ENCODE measurements around the gene EVPLL. TPM values are rescaled to one million over a fixed set of nuclear protein-coding genes. Genes with fewer than 3 reads are reported as not detected.
"Not testable (repeated sequence)": the region's sequence is repeated elsewhere in the genome, so short reads cannot be mapped to it uniquely, and the experiment has no call there.

Gene EVPLL
- total RNA-seq, 2 donors from 2014 or later: not detected

DNA sequence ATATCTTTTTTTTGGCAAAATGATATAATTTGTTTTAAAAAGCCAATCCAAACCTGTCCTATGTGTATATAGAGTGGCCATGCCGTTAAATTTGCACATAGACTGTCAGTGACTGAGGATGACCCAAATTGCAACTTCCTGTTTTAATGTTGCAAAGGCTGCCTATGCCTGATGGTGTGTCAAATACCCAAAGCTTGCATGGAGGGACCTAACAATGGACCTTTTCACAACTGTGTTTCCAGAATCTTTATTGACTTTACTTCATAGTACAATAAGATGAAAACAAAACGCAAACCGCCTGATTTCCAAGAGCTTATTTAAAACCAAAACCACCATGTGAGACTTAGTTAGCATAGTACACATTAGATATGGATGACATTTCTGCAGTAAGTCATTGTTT, 31.3 kb downstream of the EVPLL start:
- intact Hi-C loops (cut with DNase I); H3K4me3 ChIP-seq; H3K4me1 ChIP-seq; ATAC-seq; H3K27ac ChIP-seq; H3K9me3 ChIP-seq; H3K36me3 ChIP-seq (replicated peaks in 1 of 2; ENCODE audit: insufficient read depth in 1 of 2, low read depth in 2 of 2); H3K27me3 ChIP-seq; DNase-seq: not testable (repeated sequence)
- 22 to 30% methylated on average over 3 of the region's 3 CpGs for WGBS, 2 donors

DNA sequence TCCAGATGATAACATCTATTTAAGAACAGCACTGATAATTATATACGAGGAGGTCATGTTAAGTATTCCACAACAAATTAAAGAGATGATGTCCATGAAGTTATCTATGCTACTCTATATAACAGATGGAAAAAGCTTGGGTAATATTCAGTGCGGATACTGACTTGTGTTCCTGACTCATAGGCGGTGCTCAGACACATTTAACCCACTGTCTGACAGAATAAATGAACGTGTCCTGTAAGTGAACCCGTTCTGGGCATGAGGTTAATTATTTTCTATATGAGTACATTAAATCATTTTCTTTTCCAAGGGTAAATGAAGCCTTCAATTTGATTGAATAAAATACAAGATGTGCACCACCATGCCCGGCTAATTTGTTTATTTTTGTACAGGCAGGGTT, 31.7 kb downstream of the EVPLL start:
- H3K4me1 ChIP-seq; H3K4me3 ChIP-seq; DNase-seq; H3K27me3 ChIP-seq; intact Hi-C loops (cut with DNase I); H3K36me3 ChIP-seq (replicated peaks in 1 of 2; ENCODE audit: insufficient read depth in 1 of 2, low read depth in 2 of 2); H3K9me3 ChIP-seq; H3K27ac ChIP-seq; ATAC-seq: not testable (repeated sequence)
- WGBS, 2 donors: 22 to 28% methylated on average over 6 of the region's 6 CpGs

DNA sequence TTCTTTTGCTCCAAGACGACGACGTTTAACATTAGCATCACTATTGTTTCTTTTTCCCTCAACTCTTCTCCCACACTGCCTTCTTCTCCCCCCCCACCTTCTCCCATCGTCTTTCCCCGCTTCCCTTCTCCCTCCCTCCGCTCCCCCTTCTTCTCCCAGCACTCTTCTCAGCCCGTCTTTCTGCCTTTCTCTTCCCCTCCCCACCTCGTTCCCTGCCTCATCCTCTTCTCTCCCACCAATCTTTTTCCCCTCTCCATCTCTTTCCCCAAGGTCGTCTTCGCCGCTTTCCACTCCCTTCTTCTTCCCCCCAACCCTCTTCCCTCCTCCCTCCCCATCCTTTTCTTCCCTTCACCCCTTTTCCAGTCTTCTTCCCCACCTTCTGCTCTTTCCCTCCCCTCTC, 33.2 kb downstream of the EVPLL start:
- H3K4me1 ChIP-seq; H3K4me3 ChIP-seq; H3K36me3 ChIP-seq (replicated peaks in 1 of 2; ENCODE audit: insufficient read depth in 1 of 2, low read depth in 2 of 2); intact Hi-C loops (cut with DNase I); H3K27ac ChIP-seq; H3K9me3 ChIP-seq; ATAC-seq; H3K27me3 ChIP-seq; DNase-seq: not testable (repeated sequence)
- 27% methylated on average over 8 to 11 of the region's 11 CpGs for WGBS, 2 donors

DNA sequence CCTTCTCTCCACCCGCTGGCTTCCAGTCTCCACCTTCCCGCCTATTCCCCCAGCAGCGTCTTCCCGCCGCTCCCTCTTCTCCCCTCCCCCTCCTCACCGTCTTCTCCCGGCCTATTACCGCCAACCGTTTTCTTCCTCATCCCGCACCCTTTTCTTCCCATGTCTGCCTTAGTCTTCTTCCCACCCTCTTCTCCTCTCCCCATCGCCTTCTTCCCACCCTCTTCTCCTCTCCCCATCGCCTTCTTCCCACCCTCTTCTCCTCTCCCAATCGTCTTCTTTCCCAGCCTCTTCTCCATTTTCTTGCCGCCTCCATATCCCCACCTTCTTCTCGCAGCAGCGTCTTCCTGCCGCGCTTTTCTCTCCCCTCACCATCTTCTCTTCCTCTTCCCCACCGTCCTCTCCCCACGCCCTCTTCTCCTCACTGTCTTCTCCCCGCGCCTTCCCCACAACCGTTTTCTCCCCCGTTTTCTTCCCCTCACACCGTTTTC, 33.8 kb downstream of the EVPLL start:
- H3K9me3 ChIP-seq; H3K4me3 ChIP-seq; intact Hi-C loops (cut with DNase I); H3K4me1 ChIP-seq; H3K36me3 ChIP-seq (replicated peaks in 1 of 2; ENCODE audit: insufficient read depth in 1 of 2, low read depth in 2 of 2); H3K27me3 ChIP-seq: not testable (repeated sequence)
- ATAC-seq (peak; percentile 12), DNase-seq (peak in 1 of 4 donors; percentile 4)
- peak in 1 of 3 donors; percentile 17 for TF ChIP-seq POLR2A (IDR thresholded peaks at IDR 0.05)
- H3K27ac ChIP-seq: peak overlapping the region in 1 of 4 donors; percentile 29
- 0 to 2% methylated on average over 24 to 25 of the region's 25 CpGs for WGBS, 2 donors

DNA sequence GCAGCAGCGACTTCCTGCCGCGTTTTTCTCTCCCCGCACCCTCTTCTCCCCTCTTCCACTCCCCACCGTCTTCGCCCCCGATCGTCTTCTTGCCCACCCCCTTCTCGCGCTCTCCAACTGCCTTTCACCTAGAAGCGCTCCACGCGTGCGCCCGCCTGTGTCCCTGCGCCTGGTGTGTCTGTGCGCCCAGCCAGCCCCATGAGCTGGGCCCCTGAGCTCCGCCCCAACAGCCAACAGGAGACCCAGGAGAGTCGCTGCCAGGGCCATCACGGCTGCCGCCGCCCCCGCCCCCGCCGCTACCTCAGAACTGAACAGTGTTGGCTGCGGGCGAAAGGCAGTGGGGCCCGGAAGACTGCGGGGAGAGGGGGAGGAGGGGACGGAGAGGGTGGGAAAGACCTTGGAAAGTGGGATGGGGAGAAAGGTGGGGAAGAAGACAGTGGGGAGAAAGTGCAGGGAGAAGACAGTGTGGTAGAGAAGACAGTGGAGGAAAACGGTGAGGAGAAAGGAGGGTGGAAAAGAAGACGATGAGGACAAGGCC, 34.5 kb downstream of the EVPLL start:
- H3K36me3 ChIP-seq (replicated peaks in 1 of 2; ENCODE audit: insufficient read depth in 1 of 2, low read depth in 2 of 2); DNase-seq; H3K27ac ChIP-seq; H3K27me3 ChIP-seq; H3K9me3 ChIP-seq; intact Hi-C loops (cut with DNase I); H3K4me3 ChIP-seq; H3K4me1 ChIP-seq: not testable (repeated sequence)
- WGBS, 2 donors: no CpG with 5 or more reads among the region's 32 CpGs
- peak; percentile 69 for ATAC-seq

DNA sequence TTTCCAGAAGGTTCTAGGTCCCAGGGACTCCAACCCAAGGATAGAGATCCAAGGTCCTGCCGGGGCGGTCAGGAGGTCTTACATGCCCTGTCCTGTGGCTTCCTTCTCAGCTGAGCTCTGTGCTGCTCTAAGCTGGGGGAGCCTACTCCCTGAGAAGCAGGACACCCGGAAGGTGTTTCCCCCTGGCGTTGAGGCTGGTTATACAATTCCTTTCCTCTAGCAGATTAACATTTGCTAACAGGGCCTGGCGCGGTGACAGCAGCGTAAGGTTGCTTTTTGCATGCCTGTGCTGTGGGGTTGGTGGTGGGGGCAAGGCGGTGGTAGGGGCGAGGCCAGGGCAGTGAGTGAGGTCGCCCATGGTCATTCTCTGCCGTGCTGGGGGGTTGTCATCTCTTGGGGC, 43.9 kb downstream of the EVPLL start:
- H3K27ac ChIP-seq; H3K9me3 ChIP-seq; ATAC-seq; intact Hi-C loops (cut with DNase I); H3K27me3 ChIP-seq; H3K4me3 ChIP-seq; H3K36me3 ChIP-seq (replicated peaks in 1 of 2; ENCODE audit: insufficient read depth in 1 of 2, low read depth in 2 of 2); H3K4me1 ChIP-seq: not testable (repeated sequence)
- 49 to 82% methylated on average over 3 to 5 of the region's 11 CpGs for WGBS, 2 donors
- peak in 1 of 4 donors; percentile 6 for DNase-seq

DNA sequence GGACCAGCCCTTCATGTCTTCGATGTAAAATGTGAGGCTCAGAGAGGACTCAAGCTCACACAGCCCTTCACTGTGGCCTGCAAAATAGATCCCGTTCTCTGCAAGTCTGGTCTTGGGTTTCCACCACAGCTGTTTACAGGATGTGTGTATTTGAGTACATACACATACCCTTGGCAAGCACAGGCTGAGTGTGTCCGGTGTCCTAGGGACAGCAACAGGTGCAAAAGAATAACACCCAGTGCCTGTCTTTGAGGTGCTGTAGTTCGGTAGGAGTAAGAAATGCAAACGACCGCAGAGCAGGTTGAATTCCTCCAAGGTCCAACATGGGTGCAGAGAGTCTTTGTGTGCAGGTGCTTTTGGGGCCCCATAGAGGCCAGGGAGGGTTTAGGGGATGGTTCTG, 44.9 kb downstream of the EVPLL start:
- intact Hi-C loops (cut with DNase I); H3K4me1 ChIP-seq; H3K27me3 ChIP-seq; ATAC-seq; DNase-seq; H3K36me3 ChIP-seq (replicated peaks in 1 of 2; ENCODE audit: insufficient read depth in 1 of 2, low read depth in 2 of 2); H3K27ac ChIP-seq; H3K9me3 ChIP-seq; H3K4me3 ChIP-seq: not testable (repeated sequence)
- WGBS, 2 donors: 20 to 55% methylated on average over 2 to 4 of the region's 6 CpGs

DNA sequence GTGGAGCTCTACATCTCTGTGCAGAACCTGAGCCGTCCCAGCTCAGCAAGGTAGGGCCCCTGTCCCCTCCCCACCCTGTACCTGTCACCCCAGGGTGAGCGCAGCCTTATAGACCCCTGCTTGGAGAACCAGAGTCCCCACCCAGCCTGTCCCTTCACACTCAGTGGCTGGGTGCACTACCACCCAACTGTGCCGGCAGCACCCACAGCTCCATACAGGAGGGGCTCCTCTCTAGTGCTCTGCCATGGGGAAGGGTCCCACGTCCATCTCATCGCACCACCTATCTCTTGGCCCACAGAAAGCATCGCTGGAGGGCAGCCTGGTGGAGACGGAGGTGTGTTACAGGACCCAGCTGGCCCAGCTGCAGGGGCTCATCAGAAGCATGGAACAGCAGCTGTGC, 45.4 kb downstream of the EVPLL start:
- DNase-seq; intact Hi-C loops (cut with DNase I); H3K27ac ChIP-seq; H3K9me3 ChIP-seq; H3K4me3 ChIP-seq; ATAC-seq; H3K4me1 ChIP-seq; H3K27me3 ChIP-seq; H3K36me3 ChIP-seq (replicated peaks in 1 of 2; ENCODE audit: insufficient read depth in 1 of 2, low read depth in 2 of 2): not testable (repeated sequence)
- 88% methylated on average over 1 of the region's 7 CpGs; no CpG with 5 or more reads in 1 of the 2 donors for WGBS, 2 donors

DNA sequence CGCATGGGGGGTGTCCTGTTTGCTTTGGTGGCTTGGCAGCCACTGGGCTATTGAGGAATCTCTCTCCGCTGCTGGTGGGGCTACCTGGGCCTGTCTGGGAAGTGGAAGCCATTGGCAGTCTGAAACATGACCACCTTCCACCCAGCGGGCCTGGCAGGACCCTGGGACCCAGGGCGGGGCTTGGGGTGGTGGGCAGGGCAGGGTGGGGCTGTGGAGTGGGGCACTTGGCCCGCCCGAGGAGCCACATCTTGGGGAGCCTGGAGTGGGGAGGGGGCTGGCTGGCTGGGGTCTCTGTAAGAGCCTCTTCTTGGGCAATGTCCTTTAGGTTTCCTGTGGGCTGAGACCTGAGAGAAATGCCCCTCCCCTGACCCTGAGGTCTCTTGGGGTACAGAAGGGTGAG, 48.0 kb downstream of the EVPLL start:
- H3K27ac ChIP-seq; H3K27me3 ChIP-seq; H3K9me3 ChIP-seq; H3K4me3 ChIP-seq; ATAC-seq; DNase-seq; H3K36me3 ChIP-seq (replicated peaks in 1 of 2; ENCODE audit: insufficient read depth in 1 of 2, low read depth in 2 of 2); H3K4me1 ChIP-seq; intact Hi-C loops (cut with DNase I): not testable (repeated sequence)
- no CpG with 5 or more reads among the region's 6 CpGs for WGBS, 2 donors

DNA sequence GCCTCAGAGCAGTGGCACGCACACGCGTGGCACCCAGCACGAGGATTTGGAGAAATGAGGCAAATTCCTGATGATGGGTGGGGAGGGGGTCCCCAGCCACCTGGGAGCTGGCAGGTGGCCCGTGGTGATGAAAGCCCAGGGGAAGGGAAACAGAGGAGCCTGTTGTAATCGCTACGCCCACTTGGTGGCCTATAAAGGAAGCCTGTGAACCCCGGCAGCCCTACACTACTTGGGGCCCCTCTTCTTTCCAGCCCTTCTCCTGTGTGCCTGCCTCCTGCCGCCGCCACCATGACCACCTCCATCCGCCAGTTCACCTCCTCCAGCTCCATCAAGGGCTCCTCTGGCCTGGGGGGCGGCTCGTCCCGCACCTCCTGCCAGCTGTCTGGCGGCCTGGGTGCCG, 49.1 kb downstream of the EVPLL start:
- ATAC-seq; H3K36me3 ChIP-seq (replicated peaks in 1 of 2; ENCODE audit: insufficient read depth in 1 of 2, low read depth in 2 of 2); H3K27ac ChIP-seq; H3K27me3 ChIP-seq; H3K4me3 ChIP-seq; H3K4me1 ChIP-seq; intact Hi-C loops (cut with DNase I); H3K9me3 ChIP-seq; DNase-seq: not testable (repeated sequence)
- no CpG with 5 or more reads among the region's 16 CpGs for WGBS, 2 donors

DNA sequence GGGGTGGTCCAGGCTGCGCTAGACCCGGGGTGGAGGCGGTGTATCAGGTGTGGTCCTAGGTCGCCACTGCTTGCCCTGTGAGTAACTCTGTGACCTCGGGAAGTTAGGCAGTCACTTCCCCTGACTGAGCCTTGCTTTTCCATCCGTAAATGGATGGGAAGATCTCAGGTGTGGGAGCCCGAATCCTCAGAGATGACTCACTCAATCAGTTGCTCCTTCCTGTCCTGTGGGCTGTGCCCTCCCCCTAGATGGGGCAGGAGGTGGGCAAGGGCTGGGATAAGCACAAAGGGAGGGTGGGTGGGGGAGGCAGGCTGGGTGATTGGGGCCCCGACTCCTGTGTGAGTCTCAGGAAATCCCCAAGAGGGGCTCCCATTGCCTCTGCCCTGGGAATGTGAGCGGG, 54.6 kb downstream of the EVPLL start:
- H3K27ac ChIP-seq; H3K27me3 ChIP-seq; H3K4me3 ChIP-seq; ATAC-seq; H3K36me3 ChIP-seq (replicated peaks in 1 of 2; ENCODE audit: insufficient read depth in 1 of 2, low read depth in 2 of 2); H3K9me3 ChIP-seq; DNase-seq; intact Hi-C loops (cut with DNase I); H3K4me1 ChIP-seq: not testable (repeated sequence)
- no CpG with 5 or more reads among the region's 9 CpGs for WGBS, 2 donors
